ENCODE data around the gene KDM4C.

The KDM4C gene

GRCh38 chr9:7042124-7042523 lies 284.4 kb downstream of the KDM4C start:
- TF ChIP-seq, protein P1, sequence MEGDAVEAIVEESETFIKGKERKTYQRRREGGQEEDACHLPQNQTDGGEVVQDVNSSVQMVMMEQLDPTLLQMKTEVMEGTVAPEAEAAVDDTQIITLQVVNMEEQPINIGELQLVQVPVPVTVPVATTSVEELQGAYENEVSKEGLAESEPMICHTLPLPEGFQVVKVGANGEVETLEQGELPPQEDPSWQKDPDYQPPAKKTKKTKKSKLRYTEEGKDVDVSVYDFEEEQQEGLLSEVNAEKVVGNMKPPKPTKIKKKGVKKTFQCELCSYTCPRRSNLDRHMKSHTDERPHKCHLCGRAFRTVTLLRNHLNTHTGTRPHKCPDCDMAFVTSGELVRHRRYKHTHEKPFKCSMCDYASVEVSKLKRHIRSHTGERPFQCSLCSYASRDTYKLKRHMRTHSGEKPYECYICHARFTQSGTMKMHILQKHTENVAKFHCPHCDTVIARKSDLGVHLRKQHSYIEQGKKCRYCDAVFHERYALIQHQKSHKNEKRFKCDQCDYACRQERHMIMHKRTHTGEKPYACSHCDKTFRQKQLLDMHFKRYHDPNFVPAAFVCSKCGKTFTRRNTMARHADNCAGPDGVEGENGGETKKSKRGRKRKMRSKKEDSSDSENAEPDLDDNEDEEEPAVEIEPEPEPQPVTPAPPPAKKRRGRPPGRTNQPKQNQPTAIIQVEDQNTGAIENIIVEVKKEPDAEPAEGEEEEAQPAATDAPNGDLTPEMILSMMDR (IDR thresholded peaks at IDR 0.05), result no peak
- Histone ChIP-seq H3K4me3 (ENCODE audit: low read depth in 1 of 2, low read length in 1 of 2) (no peak overlapping the region), H3K9me3 (no peaks in the 10 kb centered on the region), H3K27me3 (no peaks in the 10 kb centered on the region), H3K27ac (no peak overlapping the region), H3K36me3 (peaks cover 6% of the 10 kb centered on the region), H3K4me1 (ENCODE audit: control insufficient read depth in 1 of 2, insufficient read depth in 1 of 2, low read depth in 1 of 2, low read length in 1 of 2) (no peaks in the 10 kb centered on the region)

DNA sequence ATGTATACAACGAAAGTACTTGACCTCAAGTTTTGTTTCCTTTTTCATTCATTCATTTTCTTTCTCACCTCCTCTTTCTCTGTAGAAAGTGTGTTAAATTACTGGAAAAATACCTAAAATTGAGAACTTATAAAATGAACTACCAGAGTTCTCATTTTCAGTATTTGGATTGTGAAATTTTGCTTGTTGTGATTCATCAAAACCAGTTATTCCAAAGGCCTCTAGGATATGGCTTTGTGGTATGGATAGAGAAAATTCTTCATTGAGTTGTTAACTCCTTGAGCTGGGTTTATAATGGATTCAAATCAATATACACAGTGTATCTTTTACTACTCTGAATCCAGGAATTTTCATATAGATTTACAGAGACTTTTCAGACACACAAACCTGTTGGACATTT lies 287.6 kb downstream of the KDM4C start:
- Histone ChIP-seq H3K9me3 (no peaks in the 10 kb centered on the region), H3K4me1 (ENCODE audit: control insufficient read depth in 1 of 2, insufficient read depth in 1 of 2, low read depth in 1 of 2, low read length in 1 of 2) (no peaks in the 10 kb centered on the region), H3K36me3 (peaks cover 28% of the 10 kb centered on the region), H3K4me3 (ENCODE audit: low read depth in 1 of 2, low read length in 1 of 2) (no peak overlapping the region), H3K27me3 (no peaks in the 10 kb centered on the region), H3K27ac (no peak overlapping the region)
- TF ChIP-seq, protein P1 (IDR thresholded peaks at IDR 0.05), result no peak

- Histone ChIP-seq H3K4me3 (ENCODE audit: low read depth in 1 of 2, low read length in 1 of 2) (no peak overlapping the region), H3K36me3 (peaks cover 53% of the 10 kb centered on the region), H3K27ac (no peak overlapping the region), H3K27me3 (no peaks in the 10 kb centered on the region), H3K9me3 (no peaks in the 10 kb centered on the region), H3K4me1 (ENCODE audit: control insufficient read depth in 1 of 2, insufficient read depth in 1 of 2, low read depth in 1 of 2, low read length in 1 of 2) (no peaks in the 10 kb centered on the region)
- TF ChIP-seq, protein P1 (IDR thresholded peaks at IDR 0.05), result no peak
Measured at GRCh38 chr9:7051711-7052110, 293.9 kb downstream of the KDM4C start.

DNA sequence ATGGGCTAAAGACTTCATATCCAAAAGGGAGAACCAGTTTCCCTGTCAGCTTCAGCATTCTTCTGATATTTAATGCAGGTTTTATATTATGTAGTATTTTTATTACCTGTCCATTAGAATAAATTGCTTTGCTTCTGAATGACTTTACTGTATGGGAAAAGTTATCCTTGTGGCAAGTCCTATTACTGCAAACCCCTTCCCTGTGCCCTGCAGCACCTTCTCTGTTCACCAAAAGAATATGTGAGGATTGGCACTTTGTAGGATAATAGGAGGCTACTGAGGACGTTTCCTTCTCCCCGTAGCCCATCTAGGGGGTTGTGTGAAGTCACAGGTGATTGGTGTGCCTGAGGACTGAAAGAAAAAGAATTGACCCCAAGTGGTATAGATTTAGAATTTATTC lies 296.1 kb downstream of the KDM4C start:
- Histone ChIP-seq H3K27ac (no peak overlapping the region), H3K9me3 (no peaks in the 10 kb centered on the region), H3K36me3 (peaks cover 33% of the 10 kb centered on the region), H3K4me3 (ENCODE audit: low read depth in 1 of 2, low read length in 1 of 2) (no peak overlapping the region), H3K4me1 (ENCODE audit: control insufficient read depth in 1 of 2, insufficient read depth in 1 of 2, low read depth in 1 of 2, low read length in 1 of 2) (no peaks in the 10 kb centered on the region), H3K27me3 (no peaks in the 10 kb centered on the region)
- TF ChIP-seq, protein P1 (IDR thresholded peaks at IDR 0.05), result no peak

GRCh38 chr9:7055171-7055903 lies 297.6 kb downstream of the KDM4C start:
- no peak overlapping the region for H3K27ac ChIP-seq
- TF ChIP-seq, protein P1 (IDR thresholded peaks at IDR 0.05), result no peak
- no peaks in the 10 kb centered on the region for H3K27me3 ChIP-seq
- no peaks in the 10 kb centered on the region for H3K9me3 ChIP-seq
- no peaks in the 10 kb centered on the region for H3K4me1 ChIP-seq (ENCODE audit: control insufficient read depth in 1 of 2, insufficient read depth in 1 of 2, low read depth in 1 of 2, low read length in 1 of 2)
- H3K36me3 ChIP-seq, result peaks cover 27% of the 10 kb centered on the region
- H3K4me3 ChIP-seq (ENCODE audit: low read depth in 1 of 2, low read length in 1 of 2), result no peak overlapping the region
